IPS DF 6.9 (cell line): Measurements from ENCODE around the gene USP44.
A peak's percentile ranks its signal among the peaks of the same experiment; 100 is the strongest.

Experiments used
- DNase-seq: peaks from one replicate; pipeline ENCODE4 v3.0.0-alpha.2; 2013; ENCODE audit warnings: low read depth, low spot score
- H3K27ac ChIP-seq: one replicate; pipeline ENCODE4 v1.5.1; 2013; ENCODE audit warnings: low read length, control low read depth
- H3K27me3 ChIP-seq: 2 replicates; pipeline ENCODE4 v1.6.1; 2013; ENCODE audit warnings: mild to moderate bottlenecking, low read length; ENCODE audit not compliant: control insufficient read depth, insufficient read depth
- H3K36me3 ChIP-seq: 2 replicates; pipeline ENCODE4 v1.6.1; 2013; ENCODE audit warnings: low read length; ENCODE audit not compliant: control insufficient read depth, insufficient read depth
- H3K4me1 ChIP-seq: 2 replicates; pipeline ENCODE4 v1.6.1; 2013; ENCODE audit warnings: low read length; ENCODE audit not compliant: control insufficient read depth, insufficient read depth
- H3K4me3 ChIP-seq: 2 replicates; pipeline ENCODE4 v1.5.1; 2013; ENCODE audit warnings: mild to moderate bottlenecking, low read length
- H3K9me3 ChIP-seq: 2 replicates; pipeline ENCODE4 v1.6.1; 2013; ENCODE audit warnings: low read length, inconsistent platforms; ENCODE audit not compliant: control insufficient read depth, insufficient read depth
- WGBS: extraction: QIAGEN DNeasy Blood & Tissue Kit; methylation state at CpG from one replicate; pipeline ENCODE4 v1.1.7; 2013; ENCODE audit warnings: mixed read lengths, missing lambda C conversion rate; ENCODE audit not compliant: insufficient read length, insufficient coverage; 5-methylcytosine and 5-hydroxymethylcytosine counted together

USP44 gene

DNA sequence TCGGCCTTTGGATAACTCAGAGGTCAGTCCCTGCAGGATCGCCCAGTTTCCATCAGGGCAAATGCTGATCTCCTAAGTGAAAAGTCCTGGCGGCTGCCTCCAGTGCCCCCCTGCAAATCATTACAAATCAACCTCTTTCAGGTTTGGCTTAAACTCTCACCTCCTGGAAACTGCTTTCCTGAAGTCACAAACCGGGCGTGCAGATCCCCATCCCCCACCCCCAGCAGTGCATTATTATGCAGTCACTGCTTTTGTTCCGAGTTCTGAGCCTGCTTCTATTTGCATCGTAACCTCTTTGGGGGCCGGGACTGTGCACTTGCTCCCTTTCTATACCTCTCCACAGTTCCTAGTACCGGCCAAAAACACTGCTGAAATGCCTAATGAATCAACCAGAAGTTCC is at the start of gene USP44:
Gene USP44, minus strand, starts transcription at position 172 of the 400 bp plus-strand sequence. CDS start 17,220 bp downstream, outside the sequence.
- WGBS, result no CpG with 5 or more reads among the region's 9 CpGs
- Histone ChIP-seq H3K4me1 (peaks cover 6% of the 10 kb centered on the region), H3K27ac (peak within 1 kb of the TSS; percentile 25), H3K9me3 (no peaks in the 10 kb centered on the region), H3K27me3 (no peaks in the 10 kb centered on the region), H3K4me3 (peak within 1 kb of the TSS; percentile 62; the same call in 1 of the 2 replicates), H3K36me3 (no peaks in the 10 kb centered on the region)
- DNase-seq, result peak; percentile 81

DNA sequence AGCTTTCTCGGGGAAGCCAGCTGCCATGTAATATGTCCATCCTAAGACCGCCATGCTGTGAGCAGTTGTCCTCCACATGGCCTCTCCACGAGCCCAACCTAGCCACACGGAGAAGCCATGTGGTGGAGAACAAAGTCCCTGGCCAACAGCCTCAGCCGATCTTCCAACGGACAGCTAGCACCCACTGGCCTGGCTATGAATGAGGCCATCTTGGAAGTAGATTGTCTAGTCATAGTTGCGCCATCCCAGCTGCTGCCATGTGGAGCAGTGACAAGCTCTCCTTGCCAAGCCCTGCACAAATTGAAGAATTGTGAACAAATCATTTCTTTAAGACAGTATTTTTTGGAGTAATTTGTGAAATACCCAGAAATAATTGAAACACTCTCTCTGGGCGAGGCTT is 49.3 kb upstream of the USP44 start:
- no CpG with 5 or more reads among the region's 8 CpGs for whole genome bisulfite sequencing
- no peaks in the 10 kb centered on the region for H3K27me3 ChIP-seq
- H3K4me3 ChIP-seq, result no peak overlapping the region
- H3K27ac ChIP-seq, result no peak overlapping the region
- H3K9me3 ChIP-seq, result no peaks in the 10 kb centered on the region
- no peak for DNase-seq
- no peaks in the 10 kb centered on the region for H3K36me3 ChIP-seq
- H3K4me1 ChIP-seq, result no peaks in the 10 kb centered on the region

GRCh38 chr12:95599880-95600279 is 48.6 kb upstream of the USP44 start:
- no peak overlapping the region for H3K27ac ChIP-seq
- WGBS, result no CpG with 5 or more reads among the region's 5 CpGs
- DNase-seq, result no peak

DNA sequence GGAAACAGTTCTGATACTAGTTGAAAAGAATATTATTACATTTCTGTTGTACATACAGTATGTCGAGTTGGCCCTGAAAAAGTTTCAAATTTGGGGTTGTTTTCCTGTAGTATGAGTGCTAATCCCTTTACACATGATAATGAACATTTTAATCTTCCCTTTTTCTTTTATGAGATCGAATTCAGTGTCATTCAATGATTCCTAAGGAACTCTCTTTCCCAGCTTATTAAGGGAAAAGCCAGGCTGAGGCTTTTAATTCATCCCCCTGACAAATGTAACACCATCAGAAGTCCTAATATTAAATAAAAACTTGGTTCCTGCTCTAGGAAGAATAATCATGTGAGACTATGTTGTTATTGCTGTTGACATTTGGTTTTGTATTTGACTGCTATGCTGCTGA is 42.9 kb upstream of the USP44 start:
- Histone ChIP-seq H3K4me3 (no peak overlapping the region), H3K4me1 (no peaks in the 10 kb centered on the region), H3K27me3 (no peaks in the 10 kb centered on the region), H3K27ac (no peak overlapping the region), H3K36me3 (no peaks in the 10 kb centered on the region), H3K9me3 (no peaks in the 10 kb centered on the region)
- DNase-seq, result no peak
- no CpG with 5 or more reads among the region's 2 CpGs for WGBS

More at GRCh38 chr12:95599880-95600279, 48.6 kb upstream of the USP44 start:
- Histone ChIP-seq H3K4me3 (no peak overlapping the region), H3K36me3 (no peaks in the 10 kb centered on the region), H3K4me1 (no peaks in the 10 kb centered on the region), H3K27me3 (no peaks in the 10 kb centered on the region), H3K9me3 (no peaks in the 10 kb centered on the region)

DNA sequence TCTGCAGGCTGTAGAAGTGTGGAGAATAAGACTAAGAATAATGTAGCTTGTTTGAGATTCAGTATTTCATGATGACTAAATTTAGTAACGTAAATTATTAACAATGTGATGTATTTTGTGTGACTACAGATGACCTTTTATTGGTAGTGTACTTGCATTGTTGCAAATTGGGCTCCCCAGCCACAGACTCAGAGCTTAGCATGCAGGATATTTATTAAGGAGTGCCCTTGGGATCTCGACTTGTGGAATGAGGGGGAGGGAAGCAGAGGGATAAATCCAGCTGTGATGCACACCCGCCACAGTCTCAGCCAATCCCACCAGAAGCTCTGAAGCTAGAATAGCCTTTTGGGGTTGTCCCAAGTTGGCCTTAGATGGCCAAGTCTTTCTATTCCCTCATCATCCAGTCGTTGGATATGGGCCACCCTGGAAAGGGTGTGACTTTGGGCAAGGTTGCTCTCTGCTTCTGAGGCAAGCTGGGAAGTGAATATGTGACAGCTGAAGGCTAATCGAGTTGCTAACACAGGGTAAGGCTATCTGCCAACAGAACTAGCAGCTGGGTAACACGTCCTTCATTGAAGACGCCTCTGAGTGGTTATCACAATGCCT is 42.1 kb upstream of the USP44 start:
- DNase-seq, result no peak
- Histone ChIP-seq H3K9me3 (no peaks in the 10 kb centered on the region), H3K27me3 (no peaks in the 10 kb centered on the region), H3K4me3 (no peak overlapping the region), H3K4me1 (no peaks in the 10 kb centered on the region), H3K36me3 (no peaks in the 10 kb centered on the region), H3K27ac (no peak overlapping the region)
- WGBS, result no CpG with 5 or more reads among the region's 7 CpGs

DNA sequence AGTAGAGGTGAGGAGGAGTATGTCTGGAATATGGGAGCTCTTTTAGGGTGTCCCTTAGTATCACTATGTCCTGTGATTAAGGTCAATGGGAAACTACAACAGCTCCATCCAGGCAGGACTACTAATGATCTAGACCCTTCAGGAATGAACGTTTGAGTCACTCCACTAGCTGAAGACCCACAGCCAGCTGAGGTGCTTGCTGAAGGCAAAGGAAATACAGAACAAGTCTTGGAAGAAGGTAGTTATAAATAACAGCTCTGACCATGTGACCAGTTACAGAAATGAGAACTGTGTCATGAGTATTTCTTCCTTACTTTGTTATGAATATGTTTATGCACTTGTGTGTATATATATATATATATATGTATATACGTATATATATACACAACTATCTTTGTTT is 40.5 kb upstream of the USP44 start:
- H3K36me3 ChIP-seq, result no peaks in the 10 kb centered on the region
- no peak overlapping the region for H3K27ac ChIP-seq
- H3K9me3 ChIP-seq, result no peaks in the 10 kb centered on the region
- H3K4me3 ChIP-seq, result no peak overlapping the region
- H3K4me1 ChIP-seq, result no peaks in the 10 kb centered on the region
- WGBS, result no CpG with 5 or more reads among the region's 2 CpGs
- H3K27me3 ChIP-seq, result no peaks in the 10 kb centered on the region
- DNase-seq, result no peak

DNA sequence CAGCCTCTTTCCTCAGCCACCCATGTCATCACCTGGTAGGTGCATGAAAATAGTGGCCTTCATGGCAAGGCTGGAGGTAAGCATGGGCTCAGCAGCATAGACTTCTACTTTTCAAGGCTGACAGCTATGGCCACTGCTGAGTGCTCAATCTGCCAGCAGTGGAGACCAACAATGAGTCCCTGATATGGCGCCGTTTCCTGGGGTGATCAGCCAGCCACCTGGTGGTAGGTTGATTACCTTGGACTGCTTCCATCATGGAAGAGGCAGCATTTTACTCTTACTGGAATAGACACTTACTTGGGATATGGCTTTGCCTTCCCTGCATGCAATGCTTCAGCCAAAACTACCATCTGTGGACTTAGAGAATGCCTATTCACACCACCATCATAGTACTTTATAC is 39.5 kb upstream of the USP44 start:
- no peak for DNase-seq
- Histone ChIP-seq H3K9me3 (no peaks in the 10 kb centered on the region), H3K27me3 (no peaks in the 10 kb centered on the region), H3K36me3 (no peaks in the 10 kb centered on the region), H3K4me3 (no peak overlapping the region), H3K4me1 (no peaks in the 10 kb centered on the region), H3K27ac (no peak overlapping the region)
- no CpG with 5 or more reads among the region's 2 CpGs for WGBS

GRCh38 chr12:95583933-95584332 is 32.7 kb upstream of the USP44 start:
- H3K9me3 ChIP-seq, result no peaks in the 10 kb centered on the region
- no peak for DNase-seq
- no CpG with 5 or more reads among the region's 2 CpGs for WGBS

DNA sequence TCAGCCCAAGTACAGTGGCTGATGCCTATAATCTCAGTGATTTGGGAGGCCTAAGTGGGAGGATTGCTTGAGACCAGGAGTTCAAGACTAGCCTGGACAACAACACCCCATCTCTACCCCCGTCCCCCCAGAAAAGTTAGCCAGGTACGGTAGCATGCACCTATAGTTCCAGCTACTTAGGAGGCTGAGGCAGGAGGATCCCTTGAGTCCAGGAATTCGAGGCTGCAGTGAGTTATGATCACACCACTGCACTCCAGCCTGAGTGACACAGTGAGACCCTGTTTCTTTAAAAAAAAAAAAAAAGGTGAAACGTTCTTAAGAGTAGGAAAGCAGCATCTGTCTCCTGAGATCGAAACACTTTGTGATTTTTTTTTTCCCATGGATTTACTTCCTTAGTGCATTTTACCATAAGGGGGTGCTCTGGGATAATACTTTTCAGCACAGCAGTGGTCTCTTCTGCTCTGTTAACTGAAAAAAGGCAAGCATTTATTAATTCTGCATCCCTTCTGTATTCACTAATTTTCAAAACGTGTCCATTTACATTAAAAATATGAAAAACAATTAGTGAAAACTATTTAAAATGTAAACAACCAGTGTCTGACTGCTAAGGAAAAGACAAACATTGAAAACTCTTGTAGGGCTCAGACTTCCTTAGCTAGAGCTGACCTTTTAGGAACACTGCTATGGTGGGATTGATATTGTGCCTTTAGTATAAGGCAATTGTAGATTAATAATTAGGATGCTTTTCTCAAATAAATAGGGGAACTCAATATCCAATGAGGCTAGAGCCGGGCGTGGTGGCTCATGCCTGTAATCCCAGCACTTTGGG is 31.2 kb upstream of the USP44 start:
- H3K27me3 ChIP-seq, result no peaks in the 10 kb centered on the region
- WGBS, result no CpG with 5 or more reads among the region's 8 CpGs
- no peak overlapping the region for H3K27ac ChIP-seq
- no peaks in the 10 kb centered on the region for H3K36me3 ChIP-seq
- no peaks in the 10 kb centered on the region for H3K4me1 ChIP-seq
- H3K4me3 ChIP-seq, result no peak overlapping the region
- H3K9me3 ChIP-seq, result no peaks in the 10 kb centered on the region
- DNase-seq, result no peak

More at GRCh38 chr12:95583933-95584332, 32.7 kb upstream of the USP44 start:
- H3K27ac ChIP-seq, result no peak overlapping the region
- H3K27me3 ChIP-seq, result no peaks in the 10 kb centered on the region
- H3K4me1 ChIP-seq, result no peaks in the 10 kb centered on the region
- no peaks in the 10 kb centered on the region for H3K36me3 ChIP-seq
- no peak overlapping the region for H3K4me3 ChIP-seq

DNA sequence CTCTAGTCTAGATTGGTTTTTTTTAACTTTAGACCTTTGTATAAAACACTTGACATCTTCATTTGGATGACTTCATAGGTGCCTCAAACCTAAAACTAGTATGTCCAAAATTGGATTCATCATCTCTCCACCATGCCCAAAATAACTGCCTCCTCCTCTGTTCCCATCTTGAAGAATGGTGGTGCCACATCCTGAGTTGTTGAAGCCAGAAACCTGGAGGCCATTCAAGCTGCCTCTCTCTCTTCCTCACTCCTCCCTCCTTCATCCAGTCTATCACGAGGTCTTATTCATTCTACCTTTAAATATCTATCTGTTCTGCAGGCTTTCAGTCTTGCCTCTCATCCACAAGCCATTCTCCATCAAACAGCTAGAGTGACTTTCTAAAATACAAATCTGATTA is 26.5 kb upstream of the USP44 start:
- no peaks in the 10 kb centered on the region for H3K27me3 ChIP-seq
- WGBS, result no CpG with 5 or more reads among the region's 1 CpG
- no peak overlapping the region for H3K27ac ChIP-seq
- no peaks in the 10 kb centered on the region for H3K36me3 ChIP-seq
- no peaks in the 10 kb centered on the region for H3K9me3 ChIP-seq
- no peak for DNase-seq
- no peak overlapping the region for H3K4me3 ChIP-seq
- H3K4me1 ChIP-seq, result peaks cover 4% of the 10 kb centered on the region; the same call in 1 of the 2 replicates
